ENCODE data around the gene SLC49A4.

Gene SLC49A4

GRCh38 chr3:122785231-122785630, 9.6 kb upstream of the SLC49A4 start:
- DNase-seq (ENCODE audit: low spot score): no peak

- DNase-seq (ENCODE audit: low spot score): peak; percentile 18
Measured at GRCh38 chr3:122786066-122786465, 8.8 kb upstream of the SLC49A4 start.

GRCh38 chr3:122787872-122788271, 7.0 kb upstream of the SLC49A4 start:
- DNase-seq (ENCODE audit: low spot score): no peak

- DNase-seq (ENCODE audit: low spot score): no peak
Measured at GRCh38 chr3:122789585-122790273, 5.1 kb upstream of the SLC49A4 start.

- DNase-seq (ENCODE audit: low spot score): peak; percentile 97
Measured at GRCh38 chr3:122793568-122794416, 1.1 kb upstream of the SLC49A4 start, which contains the start of gene HSPBAP1. TSS of gene HSPBAP1 (minus strand) at chr3:122793831. CDS start at chr3:122793680, 151 bp downstream.

- no peak for DNase-seq (ENCODE audit: low spot score)
Measured at GRCh38 chr3:122794483-122794778, 438 bp upstream of the SLC49A4 start.

- DNase-seq (ENCODE audit: low spot score): peak; percentile 29
Measured at GRCh38 chr3:122795674-122796195, 866 bp downstream of the SLC49A4 start.

GRCh38 chr3:122797291-122797690, 2.4 kb downstream of the SLC49A4 start:
- DNase-seq (ENCODE audit: low spot score): no peak

- no peak for DNase-seq (ENCODE audit: low spot score)
Measured at GRCh38 chr3:122799322-122799721, 4.5 kb downstream of the SLC49A4 start.

- no peak for DNase-seq (ENCODE audit: low spot score)
Measured at GRCh38 chr3:122800031-122800430, 5.2 kb downstream of the SLC49A4 start.

- DNase-seq (ENCODE audit: low spot score): no peak
Measured at GRCh38 chr3:122800706-122801237, 5.9 kb downstream of the SLC49A4 start.

- DNase-seq (ENCODE audit: low spot score): no peak
Measured at GRCh38 chr3:122802323-122802722, 7.5 kb downstream of the SLC49A4 start.

GRCh38 chr3:122803977-122804376, 9.1 kb downstream of the SLC49A4 start:
- no peak for DNase-seq (ENCODE audit: low spot score)

- DNase-seq (ENCODE audit: low spot score): no peak
Measured at GRCh38 chr3:122810734-122811133, 15.9 kb downstream of the SLC49A4 start.

GRCh38 chr3:122816587-122816986, 21.7 kb downstream of the SLC49A4 start:
- no peak for DNase-seq (ENCODE audit: low spot score)

- DNase-seq (ENCODE audit: low spot score): peak; percentile 83
Measured at GRCh38 chr3:122824465-122825381, 29.9 kb downstream of the SLC49A4 start.

GRCh38 chr3:122825460-122825859, 30.6 kb downstream of the SLC49A4 start:
- no peak for DNase-seq (ENCODE audit: low spot score)

GRCh38 chr3:122826278-122826677, 31.4 kb downstream of the SLC49A4 start:
- no peak for DNase-seq (ENCODE audit: low spot score)

- DNase-seq (ENCODE audit: low spot score): no peak
Measured at GRCh38 chr3:122828281-122828680, 33.4 kb downstream of the SLC49A4 start.

- no peak for DNase-seq (ENCODE audit: low spot score)
Measured at GRCh38 chr3:122835590-122835989, 40.7 kb downstream of the SLC49A4 start.

GRCh38 chr3:122843604-122844003, 48.7 kb downstream of the SLC49A4 start:
- DNase-seq (ENCODE audit: low spot score): no peak

GRCh38 chr3:122857019-122857418, 62.1 kb downstream of the SLC49A4 start:
- DNase-seq (ENCODE audit: low spot score): peak; percentile 4
